ENCODE results near the gene MALAT1.
"Not testable (repeated sequence)": the region's sequence is repeated elsewhere in the genome, so short reads cannot be mapped to it uniquely, and the experiment has no call there.

MALAT1 gene

DNA sequence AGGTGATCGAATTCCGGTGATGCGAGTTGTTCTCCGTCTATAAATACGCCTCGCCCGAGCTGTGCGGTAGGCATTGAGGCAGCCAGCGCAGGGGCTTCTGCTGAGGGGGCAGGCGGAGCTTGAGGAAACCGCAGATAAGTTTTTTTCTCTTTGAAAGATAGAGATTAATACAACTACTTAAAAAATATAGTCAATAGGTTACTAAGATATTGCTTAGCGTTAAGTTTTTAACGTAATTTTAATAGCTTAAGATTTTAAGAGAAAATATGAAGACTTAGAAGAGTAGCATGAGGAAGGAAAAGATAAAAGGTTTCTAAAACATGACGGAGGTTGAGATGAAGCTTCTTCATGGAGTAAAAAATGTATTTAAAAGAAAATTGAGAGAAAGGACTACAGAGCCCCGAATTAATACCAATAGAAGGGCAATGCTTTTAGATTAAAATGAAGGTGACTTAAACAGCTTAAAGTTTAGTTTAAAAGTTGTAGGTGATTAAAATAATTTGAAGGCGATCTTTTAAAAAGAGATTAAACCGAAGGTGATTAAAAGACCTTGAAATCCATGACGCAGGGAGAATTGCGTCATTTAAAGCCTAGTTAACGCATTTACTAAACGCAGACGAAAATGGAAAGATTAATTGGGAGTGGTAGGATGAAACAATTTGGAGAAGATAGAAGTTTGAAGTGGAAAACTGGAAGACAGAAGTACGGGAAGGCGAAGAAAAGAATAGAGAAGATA lies at the start of gene MALAT1:
MALAT1 (plus strand) TSS at position 69 of the 736 bp plus-strand sequence.
- DNase-seq (ENCODE audit: low read depth) = peak; percentile 94

DNA sequence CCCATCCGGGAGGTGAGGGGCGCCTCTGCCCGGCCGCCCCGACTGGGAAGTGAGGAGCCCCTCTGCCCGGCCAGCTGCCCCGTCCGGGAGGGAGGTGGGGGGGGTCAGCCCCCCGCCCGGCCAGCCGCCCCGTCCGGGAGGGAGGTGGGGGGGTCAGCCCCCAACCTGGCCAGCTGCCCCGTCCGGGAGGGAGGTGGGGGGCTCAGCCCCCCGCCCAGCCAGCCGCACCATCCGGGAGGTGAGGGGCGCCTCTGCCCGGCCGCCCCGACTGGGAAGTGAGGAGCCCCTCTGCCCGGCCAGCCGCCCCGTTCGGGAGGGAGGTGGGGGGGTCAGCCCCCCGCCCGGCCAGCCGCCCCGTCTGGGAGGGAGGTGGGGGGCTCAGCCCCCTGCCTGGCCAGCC lies 47.5 kb upstream of the MALAT1 start:
- not testable (repeated sequence) for DNase-seq (ENCODE audit: low read depth)

DNA sequence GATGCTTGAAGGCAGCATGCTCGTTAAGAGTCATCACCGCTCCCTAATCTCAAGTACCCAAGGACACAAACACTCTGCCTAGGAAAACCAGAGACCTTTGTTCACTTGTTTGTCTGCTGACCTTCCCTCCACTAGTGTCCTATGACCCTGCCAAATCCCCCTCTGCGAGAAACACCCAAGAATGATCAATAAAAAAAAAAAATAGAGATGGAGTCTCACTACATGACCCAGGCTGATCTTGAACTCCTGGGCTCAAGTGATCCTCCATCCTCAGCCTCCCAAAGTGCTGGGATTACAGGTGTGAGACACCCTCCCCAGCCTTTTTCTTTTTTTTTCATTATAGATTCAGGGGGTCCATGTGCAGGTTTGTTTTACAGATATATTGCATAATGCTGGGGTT lies 46.6 kb upstream of the MALAT1 start:
- DNase-seq (ENCODE audit: low read depth) = not testable (repeated sequence)

DNA sequence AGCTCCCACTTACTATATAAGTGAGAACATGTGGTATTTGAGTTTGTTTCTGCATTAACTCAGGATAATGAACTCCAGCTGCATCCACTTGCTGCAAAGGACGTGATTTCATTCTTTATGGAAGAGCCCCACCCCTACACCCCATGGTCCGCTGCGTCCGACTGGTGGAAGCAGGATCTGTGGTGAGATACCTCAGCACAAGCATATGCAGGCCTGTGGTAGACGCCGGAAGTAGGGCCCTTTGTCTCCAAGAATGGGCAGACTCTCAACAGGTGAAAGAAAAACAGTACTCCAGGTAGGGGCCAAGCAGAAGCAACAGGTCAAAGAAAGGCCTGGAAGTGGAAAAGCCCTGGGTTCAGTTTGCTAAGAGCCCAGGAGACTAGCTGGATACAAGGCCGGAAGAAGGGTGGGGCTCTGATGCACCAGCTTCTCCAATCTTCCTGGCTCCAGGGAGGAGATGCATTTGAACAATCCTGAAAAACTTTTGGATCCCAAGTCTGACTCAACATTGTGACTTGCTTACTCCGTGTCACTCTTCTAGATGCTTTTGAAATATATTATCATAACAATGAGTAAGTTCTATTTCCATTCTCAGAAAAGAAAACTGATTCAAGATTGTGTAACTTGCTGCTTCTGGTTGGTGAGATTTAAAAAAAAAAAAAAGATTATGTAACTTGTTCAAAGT lies 45.9 kb upstream of the MALAT1 start:
- DNase-seq (ENCODE audit: low read depth) = no peak

DNA sequence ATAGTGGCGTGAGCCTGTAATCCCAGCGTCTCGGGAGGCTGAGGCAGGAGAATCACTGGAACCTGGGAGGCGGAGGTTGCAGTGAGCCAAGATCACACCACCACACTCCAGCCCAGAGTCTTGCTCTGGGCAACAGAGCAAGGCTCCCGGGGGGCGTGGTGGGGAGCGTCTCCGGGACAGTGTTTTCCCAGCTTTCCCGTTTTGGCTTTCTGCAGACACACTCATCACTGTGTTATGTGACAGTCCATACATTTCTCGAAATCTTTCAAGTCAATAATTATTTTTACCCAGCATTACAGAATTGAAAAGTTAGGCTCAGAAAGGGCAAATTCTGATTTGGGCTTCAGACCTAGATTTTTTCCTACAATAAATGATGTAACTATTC lies 44.5 kb upstream of the MALAT1 start:
- no peak for DNase-seq (ENCODE audit: low read depth)

DNA sequence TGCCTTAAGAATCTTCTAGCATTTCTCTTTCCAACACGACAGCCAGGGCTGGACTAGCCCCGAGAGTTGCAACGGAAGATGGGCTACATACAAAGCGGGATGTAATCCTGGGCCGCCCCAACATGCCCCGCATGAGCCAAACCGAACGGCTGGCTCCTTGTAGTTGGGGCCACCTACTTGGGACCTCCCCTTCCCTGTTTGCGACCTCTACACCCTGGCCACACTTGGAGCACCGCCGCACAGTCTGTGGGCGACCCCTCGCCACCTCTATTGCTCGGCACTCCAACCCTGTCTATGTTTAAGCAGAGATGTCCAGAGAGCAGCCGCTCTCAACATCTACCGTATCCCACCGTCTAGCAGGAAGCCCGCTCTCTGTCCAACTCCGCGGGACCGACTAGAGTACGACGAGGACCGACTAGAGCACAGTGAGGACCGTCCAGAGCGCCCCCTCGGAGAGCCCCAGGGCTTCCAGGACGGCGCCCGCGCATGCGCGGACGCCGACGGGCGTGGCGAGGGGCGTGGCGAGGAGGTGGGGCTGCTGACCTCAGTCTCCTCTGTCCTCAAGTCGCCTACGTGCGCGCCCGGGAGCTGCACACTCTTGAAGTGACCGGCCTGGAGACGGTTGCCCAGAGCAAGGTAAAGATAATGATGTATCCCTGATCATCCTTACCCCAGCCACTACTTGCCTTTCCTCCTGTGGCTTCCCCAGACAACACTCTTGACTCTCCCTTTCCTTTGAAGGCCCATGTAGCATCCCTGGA lies 44.0 kb upstream of the MALAT1 start:
- peak; percentile 64 for DNase-seq (ENCODE audit: low read depth)

DNA sequence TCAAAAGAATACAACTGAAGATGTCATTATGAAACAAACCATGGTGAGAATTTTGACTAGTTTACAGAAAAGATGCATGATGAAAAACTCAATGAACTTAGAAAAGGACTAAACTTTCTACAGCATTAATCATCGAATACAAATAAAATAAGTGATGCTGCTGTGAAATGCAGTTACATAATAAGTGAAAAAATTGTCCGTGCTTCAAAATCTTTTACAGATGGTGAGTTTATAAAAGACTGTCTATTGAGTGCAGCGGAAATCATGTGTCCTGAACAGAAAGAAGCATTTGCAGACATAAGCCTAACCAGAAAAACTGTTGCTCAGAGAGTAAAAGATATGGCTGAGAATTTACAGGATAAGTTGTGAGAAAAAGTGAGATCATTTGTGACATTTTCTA lies 42.4 kb upstream of the MALAT1 start:
- DNase-seq (ENCODE audit: low read depth) = no peak

DNA sequence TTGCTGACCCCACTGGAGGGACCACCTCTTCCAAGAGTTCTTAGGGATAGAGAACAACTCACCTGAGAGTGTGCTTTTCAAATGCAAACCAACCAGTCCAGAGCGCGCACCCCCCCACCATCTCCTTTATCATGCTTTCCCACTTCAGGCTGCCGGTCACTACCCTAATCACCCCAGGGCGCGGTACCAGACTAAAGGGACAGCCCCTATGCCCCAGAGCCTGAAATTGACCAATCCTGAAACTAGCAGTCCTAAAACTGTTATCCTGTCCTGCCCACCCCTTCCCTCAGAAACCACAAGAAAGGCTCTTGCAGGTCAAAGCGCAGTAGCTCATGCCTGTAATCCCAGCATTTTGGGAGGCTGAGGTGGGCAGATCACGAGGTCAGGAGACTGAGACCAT lies 39.3 kb upstream of the MALAT1 start:
- DNase-seq (ENCODE audit: low read depth) = no peak

DNA sequence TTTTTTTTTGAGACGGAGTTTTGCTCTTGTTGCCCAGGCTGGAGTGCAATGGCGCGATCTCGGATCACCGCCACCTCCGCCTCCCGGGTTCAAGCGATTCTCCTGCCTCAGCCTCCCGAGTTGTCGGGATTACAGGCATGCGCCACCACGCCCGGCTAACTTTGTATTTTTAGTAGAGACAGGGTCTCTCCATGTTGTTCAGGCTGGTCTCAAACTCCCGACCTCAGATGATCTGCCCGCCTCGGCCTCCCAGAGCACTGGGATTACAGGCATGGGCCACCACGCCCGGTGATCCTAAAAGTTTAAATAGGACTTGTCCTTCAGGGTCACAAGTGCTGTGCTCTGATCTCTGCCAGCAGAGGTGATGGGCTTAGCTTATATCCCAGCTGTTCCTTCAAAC lies 33.4 kb upstream of the MALAT1 start:
- not testable (repeated sequence) for DNase-seq (ENCODE audit: low read depth)

DNA sequence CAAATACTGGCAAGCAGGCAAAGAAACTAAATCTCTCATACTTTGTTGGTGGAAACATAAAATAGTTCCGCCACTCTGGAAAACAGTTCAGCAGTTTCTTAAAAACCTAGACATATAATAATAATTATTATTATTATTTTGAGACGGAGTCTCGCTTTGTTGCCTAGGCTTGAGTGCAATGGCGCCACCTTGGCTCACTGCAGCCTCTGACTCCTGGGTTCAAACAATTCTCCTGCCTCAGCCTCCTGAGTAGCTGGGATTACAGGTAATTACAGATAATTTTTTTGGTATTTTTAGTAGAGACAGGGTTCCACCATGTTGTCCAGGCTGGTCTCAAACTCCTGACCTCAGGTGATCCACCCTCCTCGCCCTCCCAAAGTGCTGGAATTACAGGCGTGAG lies 31.5 kb upstream of the MALAT1 start:
- DNase-seq (ENCODE audit: low read depth) = not testable (repeated sequence)

DNA sequence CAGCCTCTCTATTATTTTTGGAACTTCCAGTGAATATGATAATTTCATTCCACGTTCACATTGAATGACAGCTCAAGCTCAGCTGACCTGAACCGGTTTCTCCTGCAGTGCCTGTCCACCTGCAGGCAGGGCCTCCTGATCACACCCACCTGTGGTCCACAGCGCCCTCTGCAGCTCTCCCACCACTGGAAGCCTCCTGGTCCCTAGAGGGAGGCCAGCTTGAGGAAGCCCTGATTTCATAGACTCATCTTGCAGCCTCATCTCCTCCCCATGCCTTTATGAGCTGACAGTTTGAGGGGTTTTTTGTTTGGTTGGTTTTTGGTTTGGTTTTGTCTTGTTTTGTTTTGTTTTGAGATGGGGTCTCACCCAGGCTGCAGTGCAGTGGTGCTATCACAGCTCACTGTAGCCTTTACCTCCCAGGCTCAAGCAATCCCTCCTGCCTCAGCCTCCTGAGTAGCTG lies 29.9 kb upstream of the MALAT1 start:
- DNase-seq (ENCODE audit: low read depth) = no peak

DNA sequence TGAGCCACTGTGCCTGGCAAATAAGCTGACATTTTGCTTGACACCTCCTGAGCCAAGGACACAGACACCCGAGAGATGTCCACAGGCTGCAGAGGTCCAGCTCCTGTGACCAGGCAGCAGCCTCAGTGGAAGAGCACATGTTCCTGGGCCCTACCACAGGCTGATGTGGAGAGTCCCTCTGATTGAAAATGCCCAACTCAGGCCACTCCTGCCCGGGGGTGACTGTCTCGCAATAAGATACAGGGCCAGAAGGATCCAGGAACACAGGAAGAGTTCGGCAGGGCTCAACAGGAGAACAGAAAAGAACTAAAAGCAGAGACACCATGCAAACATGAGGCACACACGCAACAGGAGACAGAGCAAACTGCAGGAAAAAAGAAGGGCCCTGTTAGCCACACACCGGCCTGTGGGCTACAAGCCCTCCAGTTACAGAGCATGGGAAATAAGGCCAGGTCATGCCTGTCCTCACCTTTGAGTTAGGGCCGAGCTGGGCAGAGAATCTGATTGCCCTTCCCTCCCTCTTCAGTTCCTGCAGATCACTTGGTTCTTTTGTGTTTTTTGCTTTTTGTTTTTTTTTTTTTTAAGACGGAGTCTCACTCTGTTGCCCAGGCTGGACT lies 28.3 kb upstream of the MALAT1 start:
- no peak for DNase-seq (ENCODE audit: low read depth)

DNA sequence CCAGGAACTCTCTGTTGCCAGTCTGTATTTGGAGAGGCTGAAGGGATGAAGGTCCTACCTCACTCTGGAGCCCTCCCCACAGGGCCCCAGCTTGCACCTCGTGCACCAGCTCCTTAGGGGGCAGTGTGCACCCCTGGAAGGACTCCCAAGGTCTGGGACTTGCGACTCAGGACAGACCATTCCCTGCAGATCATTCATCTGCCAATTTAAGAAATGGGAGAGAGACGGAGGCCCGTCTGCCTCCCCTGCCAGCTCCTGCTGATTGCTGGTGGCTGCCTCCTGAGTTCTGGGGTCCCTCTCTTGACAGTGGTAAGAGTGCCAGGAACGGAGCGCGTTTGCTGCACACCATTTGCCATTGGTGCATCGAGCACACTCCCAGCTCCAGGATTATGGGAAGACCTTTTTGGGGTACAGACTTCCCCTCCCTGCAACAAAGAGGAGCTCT lies 27.4 kb upstream of the MALAT1 start:
- DNase-seq (ENCODE audit: low read depth) = no peak

DNA sequence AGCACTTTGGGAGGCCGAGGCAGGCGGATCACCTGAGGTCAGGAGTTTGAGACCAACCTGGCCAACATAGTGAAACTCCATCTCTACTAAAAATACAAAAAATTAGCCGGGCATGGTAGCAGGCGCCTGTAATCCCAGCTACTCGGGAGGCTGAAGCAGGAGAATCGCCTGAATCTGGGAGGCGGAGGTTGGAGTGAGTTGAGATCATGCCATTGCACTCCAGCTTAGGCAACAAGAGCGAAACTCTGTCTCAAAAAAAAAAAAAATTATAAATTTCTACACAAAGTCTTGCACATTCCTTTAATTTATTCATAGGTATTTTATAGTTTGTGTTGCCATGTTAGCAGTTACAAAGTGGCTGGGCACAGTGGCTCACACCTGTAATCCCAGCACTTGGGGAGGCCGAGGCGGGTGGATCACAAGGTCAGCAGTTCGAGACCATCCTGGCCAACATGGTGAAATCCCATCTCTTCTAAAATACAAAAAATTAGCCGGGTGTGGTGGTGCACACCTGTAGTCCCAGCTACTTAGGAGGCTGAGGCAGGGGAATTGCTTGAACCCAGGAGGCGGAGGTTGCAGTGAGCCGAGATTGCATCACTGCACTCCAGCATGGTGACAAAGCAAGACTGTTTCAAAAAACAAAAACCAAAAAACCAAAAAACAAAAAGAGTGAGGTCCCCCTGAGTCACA lies 26.1 kb upstream of the MALAT1 start:
- not testable (repeated sequence) for DNase-seq (ENCODE audit: low read depth)

DNA sequence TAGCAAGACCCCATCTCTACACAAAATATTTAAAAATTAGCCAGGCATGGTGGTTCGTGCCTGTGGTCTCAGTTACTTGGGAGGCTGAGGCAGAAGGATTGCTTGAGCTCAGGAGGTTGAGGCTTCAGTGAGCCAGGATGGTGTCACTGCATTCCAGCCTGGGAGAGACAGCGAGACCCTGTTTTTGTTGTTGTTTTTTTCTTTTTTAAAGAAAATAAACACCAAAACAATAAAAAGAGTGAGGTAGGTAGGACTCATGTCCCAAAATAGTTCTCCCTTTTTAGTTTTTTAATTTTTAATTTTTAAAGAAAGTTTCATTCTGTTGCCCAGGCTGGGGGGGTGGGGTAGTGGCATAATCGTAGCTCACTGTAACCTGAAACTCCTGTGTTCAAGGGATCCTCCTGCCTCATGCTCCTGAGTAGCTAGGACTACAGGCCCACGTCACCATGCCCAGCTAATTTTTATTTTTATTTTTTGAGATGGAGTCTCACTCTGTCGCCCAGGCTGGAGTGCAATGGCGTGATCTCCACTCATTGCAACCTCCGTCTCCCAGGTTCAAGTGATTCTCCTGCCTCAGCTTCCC lies 25.5 kb upstream of the MALAT1 start:
- no peak for DNase-seq (ENCODE audit: low read depth)

DNA sequence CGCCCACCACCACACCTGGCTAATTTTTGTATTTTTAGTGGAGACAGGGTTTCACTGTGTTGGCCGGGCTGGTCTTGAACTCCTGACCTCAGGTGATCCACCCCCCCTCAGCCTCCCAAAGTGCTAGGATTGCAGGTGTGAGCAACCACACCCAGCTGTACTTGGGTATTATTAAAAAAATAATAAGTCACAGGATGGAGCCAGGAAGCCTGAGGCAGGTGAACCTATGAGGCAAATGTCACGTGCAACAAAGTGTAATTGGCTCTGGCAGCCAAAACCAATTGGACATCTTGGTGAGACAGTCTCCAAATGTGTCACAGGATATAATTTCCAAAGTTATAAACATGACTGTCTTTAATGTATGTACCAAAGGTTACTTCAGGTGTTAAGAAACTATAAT lies 24.0 kb upstream of the MALAT1 start:
- no peak for DNase-seq (ENCODE audit: low read depth)

DNA sequence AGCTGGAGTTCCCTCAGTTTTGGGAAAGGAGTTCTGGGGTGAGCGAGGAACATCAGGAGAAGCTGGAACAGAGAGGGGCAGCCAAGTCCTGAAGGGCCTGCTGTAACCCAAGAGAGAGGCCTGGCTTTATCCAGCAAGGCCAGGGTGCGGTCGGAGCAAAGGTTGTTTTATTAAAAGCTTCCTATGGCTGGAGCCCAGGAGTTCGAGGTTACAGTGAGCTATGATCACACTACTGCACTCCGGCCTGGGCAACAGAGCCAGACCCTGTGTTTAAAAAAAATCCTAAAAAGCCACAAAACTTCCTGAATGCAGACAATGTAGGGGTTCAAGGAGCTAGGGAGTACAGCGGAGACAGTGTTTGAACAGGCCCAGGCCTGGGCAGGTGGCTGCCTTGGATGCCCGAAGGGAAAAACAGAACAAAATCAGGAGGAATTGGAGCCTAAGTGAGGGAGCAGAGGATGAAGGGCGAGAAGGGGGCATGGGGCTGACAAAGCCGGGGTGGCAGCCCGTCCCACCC lies 22.2 kb upstream of the MALAT1 start:
- no peak for DNase-seq (ENCODE audit: low read depth)

DNA sequence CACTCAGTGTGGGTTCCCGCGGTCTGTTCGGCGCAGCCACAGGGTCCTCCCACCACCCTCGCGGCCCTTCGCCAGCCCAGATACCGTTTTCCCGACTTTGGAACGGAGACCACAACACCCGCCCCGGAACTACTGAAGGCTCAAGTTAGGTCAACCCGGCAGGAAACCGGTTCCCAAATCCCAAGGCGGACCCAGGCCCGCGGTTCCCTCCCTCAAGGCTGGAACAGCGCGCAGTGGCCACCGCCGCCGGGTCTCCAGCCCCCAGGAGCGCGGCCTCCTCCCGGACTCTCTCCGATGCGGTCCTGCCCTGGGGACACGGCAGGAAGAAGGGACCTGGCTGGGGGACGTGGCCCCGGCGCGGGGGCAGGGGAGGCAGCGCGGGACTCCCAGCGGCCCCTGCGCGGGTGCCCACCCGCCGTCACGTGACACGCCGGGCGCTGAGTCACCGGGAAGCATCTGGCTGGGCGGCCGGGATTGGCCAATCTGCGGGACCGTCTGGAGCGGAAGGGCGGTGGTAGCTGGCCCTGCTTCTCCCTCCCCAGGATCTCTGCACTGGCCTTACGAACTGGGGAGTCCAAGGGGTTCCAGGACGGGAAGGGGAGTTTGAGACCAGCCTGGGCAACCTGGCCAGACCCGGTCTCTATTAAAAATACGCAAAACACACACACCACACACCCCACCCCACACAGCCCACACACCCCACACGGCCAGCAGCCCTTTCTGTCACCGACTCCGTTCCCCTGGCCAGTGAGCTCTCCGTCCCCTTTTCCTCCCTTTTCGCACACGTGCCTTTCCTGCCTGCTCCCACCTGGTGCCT lies 21.5 kb upstream of the MALAT1 start:
- DNase-seq (ENCODE audit: low read depth) = peak; percentile 84

DNA sequence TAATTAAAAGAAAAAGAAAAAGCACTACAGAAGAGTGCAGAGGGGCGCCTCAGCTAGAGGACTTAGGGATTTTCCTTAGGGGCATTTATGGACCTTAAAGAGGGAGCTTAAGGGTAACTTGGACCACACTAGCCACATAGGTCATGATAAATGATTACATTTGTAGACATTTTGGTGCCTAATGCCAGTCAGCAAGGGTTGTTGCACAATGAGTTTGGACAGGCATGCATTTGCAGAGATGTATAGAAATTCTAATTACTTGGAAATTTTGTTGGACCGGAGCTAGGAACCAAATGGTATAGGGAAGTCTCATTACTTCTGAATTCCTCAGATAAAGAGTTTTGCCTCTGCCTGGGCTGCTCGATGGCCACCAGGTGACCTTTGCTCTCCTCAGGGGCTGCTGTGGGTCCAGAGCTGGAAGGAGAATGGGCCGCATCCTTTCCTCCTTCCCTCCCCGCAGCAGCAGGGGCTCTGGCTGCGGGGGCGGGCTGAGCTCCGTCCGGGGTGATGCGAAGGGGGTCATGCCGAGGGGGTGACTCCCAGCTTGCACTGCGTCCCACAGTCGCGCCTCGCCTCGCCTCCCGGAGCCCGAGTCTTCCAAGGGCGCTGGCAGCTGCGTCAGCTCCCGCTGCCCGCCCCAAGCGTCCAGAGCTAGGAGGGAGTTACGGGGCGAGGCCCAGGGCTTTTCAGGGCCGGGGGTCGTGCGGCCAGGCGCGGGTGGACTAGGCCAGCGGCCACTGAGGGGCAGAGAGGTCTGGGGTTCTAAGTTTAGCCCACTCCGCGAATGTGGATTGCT lies 20.3 kb upstream of the MALAT1 start:
- no peak for DNase-seq (ENCODE audit: low read depth)

Data from stimulated activated CD8-positive, alpha-beta memory T cell treated with anti-CD3 and anti-CD28 coated beads, Interleukin-12 subunit alpha, Interleukin-12 subunit beta, amount 100 ng/mL, for 1 hour (primary cell).